ENCODE measurements around the gene PTPN21.

Gene PTPN21

GRCh38 chr14:88590173-88590572 is 35.4 kb upstream of the PTPN21 start:
- no peak overlapping the region for H3K4me2 ChIP-seq
- H3K4me3 ChIP-seq (IDR thresholded peaks at IDR 0.05; ENCODE audit: insufficient read depth, low read depth, low read length): no peak overlapping the region
- no peaks in the 10 kb centered on the region for H3K27me3 ChIP-seq (ENCODE audit: insufficient read depth, low read depth)
- no peaks in the 10 kb centered on the region for H3K79me2 ChIP-seq (ENCODE audit: insufficient read depth, low read depth)
- H2AFZ ChIP-seq (ENCODE audit: low read depth): no peak overlapping the region
- TF ChIP-seq CTCF (conservative IDR thresholded peaks at IDR 0.05; ENCODE audit: low read depth, low read length): no peak
- H3K36me3 ChIP-seq (ENCODE audit: insufficient read depth): no peaks in the 10 kb centered on the region
- H3K27ac ChIP-seq: no peak overlapping the region
- H3K9ac ChIP-seq: no peak overlapping the region
- no peaks in the 10 kb centered on the region for H3K4me1 ChIP-seq (ENCODE audit: low read depth, poor library complexity, severe bottlenecking)
- no peaks in the 10 kb centered on the region for H4K20me1 ChIP-seq (ENCODE audit: insufficient read depth)

DNA sequence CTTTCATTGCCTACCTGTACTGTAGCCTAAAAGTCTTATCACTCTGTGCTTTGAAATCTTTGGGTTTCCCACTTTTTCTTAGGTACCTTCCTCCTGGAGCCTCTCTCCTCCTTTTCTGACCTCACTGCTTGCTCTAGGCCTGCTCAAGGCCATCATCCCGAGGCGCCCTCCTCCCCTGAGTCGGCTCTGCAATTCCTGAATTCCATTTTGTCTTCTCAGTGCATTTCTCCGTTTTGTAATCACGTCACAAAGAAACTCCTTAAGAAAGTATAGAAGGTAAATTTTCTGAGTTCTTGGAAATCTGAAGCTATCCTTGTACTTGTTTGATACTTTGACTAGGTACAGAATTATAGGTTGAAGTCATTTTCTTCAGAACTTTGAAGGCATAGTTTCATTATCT is 33.3 kb upstream of the PTPN21 start:
- H3K4me3 ChIP-seq (IDR thresholded peaks at IDR 0.05; ENCODE audit: insufficient read depth, low read depth, low read length): no peak overlapping the region
- H4K20me1 ChIP-seq (ENCODE audit: insufficient read depth): no peaks in the 10 kb centered on the region
- H2AFZ ChIP-seq (ENCODE audit: low read depth): no peak overlapping the region
- TF ChIP-seq CTCF (conservative IDR thresholded peaks at IDR 0.05; ENCODE audit: low read depth, low read length): no peak
- H3K4me2 ChIP-seq: no peak overlapping the region
- no peak overlapping the region for H3K9ac ChIP-seq
- H3K36me3 ChIP-seq (ENCODE audit: insufficient read depth): no peaks in the 10 kb centered on the region
- H3K27me3 ChIP-seq (ENCODE audit: insufficient read depth, low read depth): no peaks in the 10 kb centered on the region
- no peaks in the 10 kb centered on the region for H3K4me1 ChIP-seq (ENCODE audit: low read depth, poor library complexity, severe bottlenecking)
- no peak overlapping the region for H3K27ac ChIP-seq
- no peaks in the 10 kb centered on the region for H3K79me2 ChIP-seq (ENCODE audit: insufficient read depth, low read depth)

DNA sequence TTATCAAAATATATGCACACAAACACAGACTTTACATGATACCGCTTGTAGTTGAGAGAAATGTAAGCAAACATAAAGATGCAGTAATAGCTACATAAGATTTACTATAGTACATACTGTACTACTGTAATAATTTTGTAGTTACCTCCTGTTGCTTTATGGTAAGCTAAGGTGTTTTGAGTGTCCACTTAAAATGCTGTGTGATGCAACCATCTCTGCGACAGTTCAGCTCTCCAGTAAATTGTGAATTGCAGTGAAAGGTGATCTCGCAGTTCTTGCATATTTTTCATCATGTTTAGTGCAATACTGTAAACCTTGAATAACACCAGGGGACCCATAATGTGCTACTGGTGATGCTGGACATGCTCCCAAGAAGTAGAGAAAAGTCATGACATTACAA is 29.6 kb upstream of the PTPN21 start:
- Histone ChIP-seq H3K4me3 (IDR thresholded peaks at IDR 0.05; ENCODE audit: insufficient read depth, low read depth, low read length) (no peak overlapping the region), H3K79me2 (ENCODE audit: insufficient read depth, low read depth) (no peaks in the 10 kb centered on the region), H3K27ac (no peak overlapping the region), H3K4me2 (no peak overlapping the region), H2AFZ (ENCODE audit: low read depth) (no peak overlapping the region), H3K4me1 (ENCODE audit: low read depth, poor library complexity, severe bottlenecking) (no peaks in the 10 kb centered on the region), H3K27me3 (ENCODE audit: insufficient read depth, low read depth) (no peaks in the 10 kb centered on the region), H4K20me1 (ENCODE audit: insufficient read depth) (no peaks in the 10 kb centered on the region), H3K9ac (no peak overlapping the region), H3K36me3 (ENCODE audit: insufficient read depth) (no peaks in the 10 kb centered on the region)
- TF ChIP-seq CTCF (conservative IDR thresholded peaks at IDR 0.05; ENCODE audit: low read depth, low read length): no peak

- no peak overlapping the region for H3K4me2 ChIP-seq
- no peak for TF ChIP-seq CTCF (conservative IDR thresholded peaks at IDR 0.05; ENCODE audit: low read depth, low read length)
- 0 out of 2 replicates have a peak, but pooled peaks cover under 1% of the 10 kb centered on the region for H3K36me3 ChIP-seq (ENCODE audit: insufficient read depth)
These were observed 21.4 kb upstream of the PTPN21 start for GRCh38 chr14:88576222-88576621.

More at GRCh38 chr14:88576222-88576621, 21.4 kb upstream of the PTPN21 start:
- no peak overlapping the region for H3K4me3 ChIP-seq (IDR thresholded peaks at IDR 0.05; ENCODE audit: insufficient read depth, low read depth, low read length)
- H3K27me3 ChIP-seq (ENCODE audit: insufficient read depth, low read depth): no peaks in the 10 kb centered on the region
- no peaks in the 10 kb centered on the region for H3K4me1 ChIP-seq (ENCODE audit: low read depth, poor library complexity, severe bottlenecking)
- no peaks in the 10 kb centered on the region for H3K79me2 ChIP-seq (ENCODE audit: insufficient read depth, low read depth)
- no peaks in the 10 kb centered on the region for H4K20me1 ChIP-seq (ENCODE audit: insufficient read depth)
- no peak overlapping the region for H2AFZ ChIP-seq (ENCODE audit: low read depth)
- H3K27ac ChIP-seq: no peak overlapping the region
- no peak overlapping the region for H3K9ac ChIP-seq
